Measurements from ENCODE around the gene SPHK2.

DNA sequence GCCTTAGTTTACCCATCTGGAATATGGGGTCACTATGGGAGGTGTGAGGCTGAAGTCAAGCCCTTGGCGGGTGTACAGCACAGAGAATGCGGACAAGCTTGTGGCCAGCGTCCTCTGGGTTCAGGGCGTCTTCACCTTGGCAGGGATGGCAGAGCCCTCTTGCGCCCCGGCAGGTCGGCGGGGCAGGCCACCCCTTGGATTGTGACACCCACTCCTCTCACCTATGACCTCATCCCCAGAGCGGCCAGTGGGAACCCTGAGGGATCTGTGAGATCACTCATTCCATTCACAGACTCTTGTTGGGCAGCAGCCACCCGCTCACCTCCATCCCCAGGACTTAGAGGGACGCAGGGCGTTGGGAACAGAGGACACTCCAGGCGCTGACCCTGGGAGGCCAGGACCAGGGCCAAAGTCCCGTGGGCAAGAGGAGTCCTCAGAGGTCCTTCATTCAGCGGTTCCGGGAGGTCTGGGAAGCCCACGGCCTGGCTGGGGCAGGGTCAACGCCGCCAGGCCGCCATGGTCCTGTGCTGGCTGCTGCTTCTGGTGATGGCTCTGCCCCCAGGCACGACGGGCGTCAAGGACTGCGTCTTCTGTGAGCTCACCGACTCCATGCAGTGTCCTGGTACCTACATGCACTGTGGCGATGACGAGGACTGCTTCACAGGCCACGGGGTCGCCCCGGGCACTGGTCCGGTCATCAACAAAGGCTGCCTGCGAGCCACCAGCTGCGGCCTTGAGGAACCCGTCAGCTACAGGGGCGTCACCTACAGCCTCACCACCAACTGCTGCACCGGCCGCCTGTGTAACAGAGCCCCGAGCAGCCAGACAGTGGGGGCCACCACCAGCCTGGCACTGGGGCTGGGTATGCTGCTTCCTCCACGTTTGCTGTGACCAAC is 12.6 kb upstream of the SPHK2 start, which contains the start of gene SPACA4:
- no peak for TF ChIP-seq POLR2A (IDR thresholded peaks at IDR 0.05)
- TF ChIP-seq, protein P1, sequence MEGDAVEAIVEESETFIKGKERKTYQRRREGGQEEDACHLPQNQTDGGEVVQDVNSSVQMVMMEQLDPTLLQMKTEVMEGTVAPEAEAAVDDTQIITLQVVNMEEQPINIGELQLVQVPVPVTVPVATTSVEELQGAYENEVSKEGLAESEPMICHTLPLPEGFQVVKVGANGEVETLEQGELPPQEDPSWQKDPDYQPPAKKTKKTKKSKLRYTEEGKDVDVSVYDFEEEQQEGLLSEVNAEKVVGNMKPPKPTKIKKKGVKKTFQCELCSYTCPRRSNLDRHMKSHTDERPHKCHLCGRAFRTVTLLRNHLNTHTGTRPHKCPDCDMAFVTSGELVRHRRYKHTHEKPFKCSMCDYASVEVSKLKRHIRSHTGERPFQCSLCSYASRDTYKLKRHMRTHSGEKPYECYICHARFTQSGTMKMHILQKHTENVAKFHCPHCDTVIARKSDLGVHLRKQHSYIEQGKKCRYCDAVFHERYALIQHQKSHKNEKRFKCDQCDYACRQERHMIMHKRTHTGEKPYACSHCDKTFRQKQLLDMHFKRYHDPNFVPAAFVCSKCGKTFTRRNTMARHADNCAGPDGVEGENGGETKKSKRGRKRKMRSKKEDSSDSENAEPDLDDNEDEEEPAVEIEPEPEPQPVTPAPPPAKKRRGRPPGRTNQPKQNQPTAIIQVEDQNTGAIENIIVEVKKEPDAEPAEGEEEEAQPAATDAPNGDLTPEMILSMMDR (IDR thresholded peaks at IDR 0.05): no peak
